Astrocyte (in vitro differentiated cells and primary cell): ENCODE data around the gene PSEN1. TPM values are rescaled to one million over a fixed set of nuclear protein-coding genes. Genes with fewer than 3 reads are reported as not detected.

Source experiments
- DNase-seq: peaks from one replicate; pipeline ENCODE4 v3.0.0-alpha.2; 2010; ENCODE audit warnings: low read depth
- FAIRE-seq: peaks from 2 replicates; lab custom pipeline; 2011; peaks lifted over from hg19 to GRCh38; lab: Jason Lieb, UNC
- H2AFZ ChIP-seq: 2 replicates; pipeline ENCODE4 v1.6.0; 2012; ENCODE audit warnings: low read depth, low read length, inconsistent platforms
- H3K27ac ChIP-seq: 2 replicates; pipeline ENCODE4 v1.5.1; 2011; ENCODE audit warnings: low read depth, low read length, inconsistent platforms
- H3K27me3 ChIP-seq: 2 replicates; pipeline ENCODE4 v1.6.0; 2011; ENCODE audit warnings: low read length, inconsistent platforms; ENCODE audit not compliant: insufficient read depth
- H3K36me3 ChIP-seq: 2 replicates; pipeline ENCODE4 v1.5.1; 2011; ENCODE audit warnings: low read length, inconsistent platforms; ENCODE audit not compliant: insufficient read depth
- H3K4me1 ChIP-seq: 2 replicates; pipeline ENCODE4 v1.5.1; 2011; ENCODE audit warnings: low read length, inconsistent platforms; ENCODE audit not compliant: insufficient read depth
- H3K4me2 ChIP-seq: 2 replicates; pipeline ENCODE4 v1.6.0; 2012; ENCODE audit warnings: low read length, inconsistent platforms
- H3K4me3 ChIP-seq: 2 replicates; pipeline ENCODE4 v1.5.1; 2011; ENCODE audit warnings: low read depth, mild to moderate bottlenecking, low read length, inconsistent platforms; ENCODE audit not compliant: insufficient read depth
- H3K79me2 ChIP-seq: 2 replicates; pipeline ENCODE4 v1.6.0; 2012; ENCODE audit warnings: mild to moderate bottlenecking, low read length, inconsistent platforms; ENCODE audit not compliant: insufficient read depth
- H3K9ac ChIP-seq: 2 replicates; pipeline ENCODE4 v1.6.0; 2012; ENCODE audit warnings: mild to moderate bottlenecking, low read length, inconsistent platforms
- H3K9me3 ChIP-seq: 2 replicates; pipeline ENCODE4 v1.5.1; 2012; ENCODE audit warnings: low read depth, mild to moderate bottlenecking, low read length, inconsistent platforms; ENCODE audit not compliant: insufficient read depth
- H4K20me1 ChIP-seq: 2 replicates; pipeline ENCODE4 v1.6.0; 2012; ENCODE audit warnings: low read length, inconsistent platforms; ENCODE audit not compliant: insufficient read depth
- H3K27ac Mint-ChIP-seq: one replicate; pipeline ENCODE4 v1.8.0; 2021; ENCODE audit warnings: mild to moderate bottlenecking, mixed read lengths; ENCODE audit not compliant: unreplicated experiment
- H3K27me3 Mint-ChIP-seq: one replicate; pipeline ENCODE4 v1.8.0; 2021; ENCODE audit warnings: low read depth, mixed read lengths; ENCODE audit not compliant: unreplicated experiment
- H3K36me3 Mint-ChIP-seq: one replicate; pipeline ENCODE4 v1.8.0; 2021; ENCODE audit warnings: low read depth, mixed read lengths; ENCODE audit not compliant: unreplicated experiment
- H3K4me1 Mint-ChIP-seq: one replicate; pipeline ENCODE4 v1.8.0; 2021; ENCODE audit warnings: low read depth, mixed read lengths; ENCODE audit not compliant: unreplicated experiment
- H3K4me3 Mint-ChIP-seq: one replicate; pipeline ENCODE4 v1.8.0; 2021; ENCODE audit warnings: mild to moderate bottlenecking, moderate library complexity, mixed read lengths; ENCODE audit not compliant: unreplicated experiment
- H3K9me3 Mint-ChIP-seq: one replicate; pipeline ENCODE4 v1.8.0; 2021; ENCODE audit warnings: mild to moderate bottlenecking, mixed read lengths; ENCODE audit not compliant: unreplicated experiment
- EZH2 ChIP-seq: IDR thresholded peaks from 2 replicates; pipeline ENCODE4 v1.6.1; 2012; ENCODE audit warnings: mild to moderate bottlenecking, low read length, inconsistent platforms; ENCODE audit not compliant: insufficient read depth
- total RNA-seq: library from RNA; stranded (reverse); gene quantifications from 2 replicates; pipeline ENCODE4 v1.2.1, GENCODE V29; 2021
- TF ChIP-seq, protein P1 (sequence below): IDR thresholded peaks from 2 replicates; pipeline ENCODE4 v1.5.1; 2011; ENCODE audit warnings: low read depth, mild to moderate bottlenecking, inconsistent platforms, low read length, moderate library complexity; ENCODE audit not compliant: insufficient read depth

The PSEN1 gene
- total RNA-seq, 1 donor from 2014 or later = 89.5 TPM

- Histone ChIP-seq H3K9ac (no peak overlapping the region), H3K9me3 (no peaks in the 10 kb centered on the region), H3K4me3 (no peak overlapping the region), H3K27ac (no peak overlapping the region), H2AFZ (no peak overlapping the region), H3K4me1 (peaks cover 11% of the 10 kb centered on the region), H3K27me3 (no peaks in the 10 kb centered on the region), H4K20me1 (peaks cover 10% of the 10 kb centered on the region), H3K79me2 (no peaks in the 10 kb centered on the region), H3K4me2 (no peak overlapping the region), H3K36me3 (peaks cover 16% of the 10 kb centered on the region)
- no peak overlapping the region for H3K27ac Mint-ChIP-seq
- no peak for DNase-seq
- no peak for FAIRE-seq
- peaks cover 37% of the 10 kb centered on the region for H3K36me3 Mint-ChIP-seq
- TF ChIP-seq, protein P1, sequence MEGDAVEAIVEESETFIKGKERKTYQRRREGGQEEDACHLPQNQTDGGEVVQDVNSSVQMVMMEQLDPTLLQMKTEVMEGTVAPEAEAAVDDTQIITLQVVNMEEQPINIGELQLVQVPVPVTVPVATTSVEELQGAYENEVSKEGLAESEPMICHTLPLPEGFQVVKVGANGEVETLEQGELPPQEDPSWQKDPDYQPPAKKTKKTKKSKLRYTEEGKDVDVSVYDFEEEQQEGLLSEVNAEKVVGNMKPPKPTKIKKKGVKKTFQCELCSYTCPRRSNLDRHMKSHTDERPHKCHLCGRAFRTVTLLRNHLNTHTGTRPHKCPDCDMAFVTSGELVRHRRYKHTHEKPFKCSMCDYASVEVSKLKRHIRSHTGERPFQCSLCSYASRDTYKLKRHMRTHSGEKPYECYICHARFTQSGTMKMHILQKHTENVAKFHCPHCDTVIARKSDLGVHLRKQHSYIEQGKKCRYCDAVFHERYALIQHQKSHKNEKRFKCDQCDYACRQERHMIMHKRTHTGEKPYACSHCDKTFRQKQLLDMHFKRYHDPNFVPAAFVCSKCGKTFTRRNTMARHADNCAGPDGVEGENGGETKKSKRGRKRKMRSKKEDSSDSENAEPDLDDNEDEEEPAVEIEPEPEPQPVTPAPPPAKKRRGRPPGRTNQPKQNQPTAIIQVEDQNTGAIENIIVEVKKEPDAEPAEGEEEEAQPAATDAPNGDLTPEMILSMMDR = no peak
- H3K27me3 Mint-ChIP-seq = no peaks in the 10 kb centered on the region
- H3K4me1 Mint-ChIP-seq = peaks cover 25% of the 10 kb centered on the region
- H3K4me3 Mint-ChIP-seq = no peak overlapping the region
- no peaks in the 10 kb centered on the region for H3K9me3 Mint-ChIP-seq
These were observed 86.7 kb downstream of the PSEN1 start for GRCh38 chr14:73223049-73223448.

- Histone ChIP-seq H4K20me1 (peaks cover 10% of the 10 kb centered on the region), H3K36me3 (peaks cover under 1% of the 10 kb centered on the region), H3K9me3 (no peaks in the 10 kb centered on the region), H3K9ac (no peak overlapping the region), H3K79me2 (no peaks in the 10 kb centered on the region), H2AFZ (no peak overlapping the region), H3K27ac (no peak overlapping the region), H3K4me3 (no peak overlapping the region), H3K27me3 (no peaks in the 10 kb centered on the region), H3K4me2 (no peak overlapping the region), H3K4me1 (peaks cover 24% of the 10 kb centered on the region)
- Mint-ChIP-seq H3K4me1 (peaks cover 30% of the 10 kb centered on the region), H3K36me3 (peaks cover 20% of the 10 kb centered on the region), H3K27ac (no peak overlapping the region), H3K4me3 (no peak overlapping the region), H3K9me3 (no peaks in the 10 kb centered on the region), H3K27me3 (no peaks in the 10 kb centered on the region)
- TF ChIP-seq EZH2 = no peak
- TF ChIP-seq, protein P1 = no peak
- FAIRE-seq (no peak), DNase-seq (no peak)
These were observed 89.2 kb downstream of the PSEN1 start for GRCh38 chr14:73225496-73225895.

- Histone ChIP-seq H3K27me3 (peaks cover 2% of the 10 kb centered on the region), H3K27ac (peak overlapping the region; percentile 75), H3K36me3 (no peaks in the 10 kb centered on the region), H3K4me2 (peak overlapping the region; percentile 83), H3K79me2 (no peaks in the 10 kb centered on the region), H3K9ac (peak overlapping the region; percentile 52), H3K9me3 (no peaks in the 10 kb centered on the region), H2AFZ (peak overlapping the region; percentile 65), H3K4me1 (peaks cover 18% of the 10 kb centered on the region), H4K20me1 (no peaks in the 10 kb centered on the region), H3K4me3 (peak overlapping the region; percentile 38)
- no peaks in the 10 kb centered on the region for H3K27me3 Mint-ChIP-seq
- H3K36me3 Mint-ChIP-seq = peaks cover 9% of the 10 kb centered on the region
- TF ChIP-seq EZH2 = no peak
- TF ChIP-seq, protein P1 = no peak
- no peak for FAIRE-seq
- peak; percentile 87 for DNase-seq
- H3K4me1 Mint-ChIP-seq = peaks cover 18% of the 10 kb centered on the region
- H3K9me3 Mint-ChIP-seq = no peaks in the 10 kb centered on the region
- no peak overlapping the region for H3K4me3 Mint-ChIP-seq
- peak overlapping the region; percentile 31 for H3K27ac Mint-ChIP-seq
These were observed 91.8 kb downstream of the PSEN1 start for GRCh38 chr14:73227812-73228781.
